Measurements from ENCODE around the gene ATP2A3.

DNA sequence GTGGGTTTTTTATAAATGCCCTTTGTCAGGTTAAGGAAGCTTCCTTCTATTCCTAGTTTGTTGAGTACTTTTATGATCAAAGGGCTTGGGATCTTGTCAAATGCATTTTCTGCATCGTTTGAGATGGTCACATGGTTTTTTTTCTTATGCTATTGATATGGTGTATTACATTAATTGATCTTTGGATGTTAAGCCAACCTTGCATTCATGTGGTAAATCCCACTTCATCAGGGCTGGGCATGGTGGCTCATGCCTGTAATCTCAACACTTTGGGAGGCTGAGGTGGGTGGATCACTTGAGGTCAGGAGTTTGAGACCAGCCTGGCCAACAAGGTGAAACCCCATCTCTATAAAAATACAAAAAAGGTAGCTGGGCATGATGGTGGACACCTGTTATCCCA lies 30.8 kb upstream of the ATP2A3 start:
- TF ChIP-seq, protein P1, sequence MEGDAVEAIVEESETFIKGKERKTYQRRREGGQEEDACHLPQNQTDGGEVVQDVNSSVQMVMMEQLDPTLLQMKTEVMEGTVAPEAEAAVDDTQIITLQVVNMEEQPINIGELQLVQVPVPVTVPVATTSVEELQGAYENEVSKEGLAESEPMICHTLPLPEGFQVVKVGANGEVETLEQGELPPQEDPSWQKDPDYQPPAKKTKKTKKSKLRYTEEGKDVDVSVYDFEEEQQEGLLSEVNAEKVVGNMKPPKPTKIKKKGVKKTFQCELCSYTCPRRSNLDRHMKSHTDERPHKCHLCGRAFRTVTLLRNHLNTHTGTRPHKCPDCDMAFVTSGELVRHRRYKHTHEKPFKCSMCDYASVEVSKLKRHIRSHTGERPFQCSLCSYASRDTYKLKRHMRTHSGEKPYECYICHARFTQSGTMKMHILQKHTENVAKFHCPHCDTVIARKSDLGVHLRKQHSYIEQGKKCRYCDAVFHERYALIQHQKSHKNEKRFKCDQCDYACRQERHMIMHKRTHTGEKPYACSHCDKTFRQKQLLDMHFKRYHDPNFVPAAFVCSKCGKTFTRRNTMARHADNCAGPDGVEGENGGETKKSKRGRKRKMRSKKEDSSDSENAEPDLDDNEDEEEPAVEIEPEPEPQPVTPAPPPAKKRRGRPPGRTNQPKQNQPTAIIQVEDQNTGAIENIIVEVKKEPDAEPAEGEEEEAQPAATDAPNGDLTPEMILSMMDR (IDR thresholded peaks at IDR 0.05) = no peak
- TF ChIP-seq POLR2A (IDR thresholded peaks at IDR 0.05) = no peak

All from adrenal gland (tissue), 5 donors.